Measurements from ENCODE around the gene LDLRAP1. TPM values are rescaled to one million over a fixed set of nuclear protein-coding genes. Genes with fewer than 3 reads are reported as not detected.

The LDLRAP1 gene
- total and polyA plus RNA-seq, 4 experiments from 2014 or later: 201 to 306 (median 222) TPM

GRCh38 chr1:25523542-25523941 is 19.9 kb upstream of the LDLRAP1 start:
- Mint-ChIP-seq H3K27ac (no peak overlapping the region), H3K9me3 (peaks cover 0 to 4% (median 0%) of the 10 kb centered on the region in 8 donors), H3K27me3 (no peaks in the 10 kb centered on the region), H3K36me3 (no peaks in the 10 kb centered on the region), H3K4me3 (no peak overlapping the region), H3K4me1 (peaks cover 6 to 10% (median 8%) of the 10 kb centered on the region in 4 donors)
- Histone ChIP-seq H3K27ac (ENCODE audit: low read depth, low read length) (no peak overlapping the region), H3K27me3 (ENCODE audit: insufficient read depth, low read length) (no peaks in the 10 kb centered on the region), H3K4me1 (ENCODE audit: insufficient read depth, low read length) (peaks cover 5% of the 10 kb centered on the region), H3K36me3 (ENCODE audit: insufficient read depth, low read length) (no peaks in the 10 kb centered on the region), H3K9me3 (ENCODE audit: control insufficient read depth in 1 of 2, low read length in 2 of 2) (no peaks in the 10 kb centered on the region), H3K4me3 (ENCODE audit: low read length in 2 of 2) (no peak overlapping the region)
- no peak for DNase-seq
- ChIA-PET POLR2A (ENCODE audit: partially characterized antibody) (interaction anchor here (1.0 kb wide), 1 partner anchor 20 kb away, joined by 3 read pairs; no protein-coding TSS in a partner anchor), CTCF (ENCODE audit: partially characterized antibody) (interaction anchor here (1.8 to 9.3 kb wide), 2 partner anchors 20 to 274 kb away, joined by 4 to 236 read pairs; no protein-coding TSS in a partner anchor)
- intact Hi-C loops (cut with micrococcal nuclease): no loop called here

GRCh38 chr1:25524568-25525360 is 18.6 kb upstream of the LDLRAP1 start:
- Histone ChIP-seq H3K27ac (ENCODE audit: low read depth, low read length) (no peak overlapping the region), H3K27me3 (ENCODE audit: insufficient read depth, low read length) (no peaks in the 10 kb centered on the region), H3K4me1 (ENCODE audit: insufficient read depth, low read length) (peaks cover 5% of the 10 kb centered on the region), H3K36me3 (ENCODE audit: insufficient read depth, low read length) (no peaks in the 10 kb centered on the region), H3K9me3 (ENCODE audit: control insufficient read depth in 1 of 2, low read length in 2 of 2) (no peaks in the 10 kb centered on the region), H3K4me3 (ENCODE audit: low read length in 2 of 2) (no peak overlapping the region)
- POLR2A ChIA-PET (ENCODE audit: partially characterized antibody): interaction anchor here (0.9 kb wide), 1 partner anchor 29 kb away, joined by 3 read pairs; no protein-coding TSS in a partner anchor
- Mint-ChIP-seq H3K27me3 (no peaks in the 10 kb centered on the region), H3K4me1 (peaks cover 8 to 15% (median 9%) of the 10 kb centered on the region in 4 donors), H3K4me3 (no peak overlapping the region), H3K27ac (no peak overlapping the region), H3K36me3 (no peaks in the 10 kb centered on the region), H3K9me3 (peaks cover 0 to 4% (median 0%) of the 10 kb centered on the region in 8 donors)
- DNase-seq: no peak
- CTCF ChIA-PET (ENCODE audit: partially characterized antibody): interaction anchor here (1.2 to 1.8 kb wide), 2 partner anchors 40 to 273 kb away, joined by 3 to 4 read pairs; no protein-coding TSS in a partner anchor
- intact Hi-C loops (cut with micrococcal nuclease): no loop called here

GRCh38 chr1:25525361-25525688 is 18.1 kb upstream of the LDLRAP1 start:
- H3K9me3 Mint-ChIP-seq: peaks cover 0 to 4% (median 0%) of the 10 kb centered on the region in 8 donors
- peak overlapping the region in 1 of 7 donors; percentile 81 for H3K27ac Mint-ChIP-seq
- no peak for DNase-seq
- no peaks in the 10 kb centered on the region for H3K27me3 Mint-ChIP-seq
- H3K9me3 ChIP-seq (ENCODE audit: control insufficient read depth in 1 of 2, low read length in 2 of 2): no peaks in the 10 kb centered on the region
- intact Hi-C loops (cut with micrococcal nuclease): no loop called here
- no peak overlapping the region for H3K27ac ChIP-seq (ENCODE audit: low read depth, low read length)
- peaks cover 5% of the 10 kb centered on the region for H3K4me1 ChIP-seq (ENCODE audit: insufficient read depth, low read length)
- CTCF ChIA-PET (ENCODE audit: partially characterized antibody): interaction anchor here (1.1 to 1.8 kb wide), 3 partner anchors 40 to 272 kb away, joined by 3 to 4 read pairs (median 3); no protein-coding TSS in a partner anchor
- peaks cover 7 to 11% (median 8%) of the 10 kb centered on the region in 4 donors for H3K4me1 Mint-ChIP-seq
- no peak overlapping the region for H3K4me3 Mint-ChIP-seq
- H3K4me3 ChIP-seq (ENCODE audit: low read length in 2 of 2): no peak overlapping the region
- POLR2A ChIA-PET (ENCODE audit: partially characterized antibody): interaction anchor here (0.9 kb wide), 2 partner anchors 29 to 46 kb away, joined by 3 read pairs; no protein-coding TSS in a partner anchor
- H3K36me3 ChIP-seq (ENCODE audit: insufficient read depth, low read length): no peaks in the 10 kb centered on the region
- no peaks in the 10 kb centered on the region for H3K27me3 ChIP-seq (ENCODE audit: insufficient read depth, low read length)
- H3K36me3 Mint-ChIP-seq: no peaks in the 10 kb centered on the region

GRCh38 chr1:25526753-25527152 is 16.7 kb upstream of the LDLRAP1 start:
- POLR2A ChIA-PET (ENCODE audit: partially characterized antibody): no interaction called here
- Mint-ChIP-seq H3K9me3 (peaks cover 0 to 4% (median 0%) of the 10 kb centered on the region in 8 donors), H3K27me3 (no peaks in the 10 kb centered on the region), H3K27ac (peak overlapping the region in 1 of 7 donors; percentile 9), H3K36me3 (no peaks in the 10 kb centered on the region), H3K4me1 (peaks cover 0 to 6% (median 3%) of the 10 kb centered on the region in 4 donors), H3K4me3 (no peak overlapping the region)
- Histone ChIP-seq H3K27me3 (ENCODE audit: insufficient read depth, low read length) (no peaks in the 10 kb centered on the region), H3K27ac (ENCODE audit: low read depth, low read length) (no peak overlapping the region), H3K4me1 (ENCODE audit: insufficient read depth, low read length) (no peaks in the 10 kb centered on the region), H3K36me3 (ENCODE audit: insufficient read depth, low read length) (no peaks in the 10 kb centered on the region), H3K9me3 (ENCODE audit: control insufficient read depth in 1 of 2, low read length in 2 of 2) (no peaks in the 10 kb centered on the region), H3K4me3 (ENCODE audit: low read length in 2 of 2) (no peak overlapping the region)
- no peak for DNase-seq
- CTCF ChIA-PET (ENCODE audit: partially characterized antibody): no interaction called here
- intact Hi-C loops (cut with micrococcal nuclease): no loop called here

GRCh38 chr1:25527226-25527846 is 16.1 kb upstream of the LDLRAP1 start:
- Histone ChIP-seq H3K27ac (ENCODE audit: low read depth, low read length) (no peak overlapping the region), H3K4me3 (ENCODE audit: low read length in 2 of 2) (no peak overlapping the region), H3K9me3 (ENCODE audit: control insufficient read depth in 1 of 2, low read length in 2 of 2) (no peaks in the 10 kb centered on the region), H3K4me1 (ENCODE audit: insufficient read depth, low read length) (no peaks in the 10 kb centered on the region), H3K27me3 (ENCODE audit: insufficient read depth, low read length) (no peaks in the 10 kb centered on the region), H3K36me3 (ENCODE audit: insufficient read depth, low read length) (no peaks in the 10 kb centered on the region)
- Mint-ChIP-seq H3K4me3 (no peak overlapping the region), H3K9me3 (peaks cover 0 to 4% (median 0%) of the 10 kb centered on the region in 8 donors), H3K4me1 (peaks cover 0 to 6% (median 3%) of the 10 kb centered on the region in 4 donors), H3K27ac (peak overlapping the region in 1 of 7 donors; percentile 42), H3K27me3 (no peaks in the 10 kb centered on the region), H3K36me3 (no peaks in the 10 kb centered on the region)
- POLR2A ChIA-PET (ENCODE audit: partially characterized antibody): no interaction called here
- intact Hi-C loops (cut with micrococcal nuclease): no loop called here
- CTCF ChIA-PET (ENCODE audit: partially characterized antibody): interaction anchor here (1.1 kb wide), 1 partner anchor 23 kb away, joined by 3 read pairs; no protein-coding TSS in a partner anchor
- no peak for DNase-seq

GRCh38 chr1:25527946-25528595 is 15.3 kb upstream of the LDLRAP1 start:
- POLR2A ChIA-PET (ENCODE audit: partially characterized antibody): no interaction called here
- Histone ChIP-seq H3K4me3 (ENCODE audit: low read length in 2 of 2) (no peak overlapping the region), H3K9me3 (ENCODE audit: control insufficient read depth in 1 of 2, low read length in 2 of 2) (no peaks in the 10 kb centered on the region), H3K27me3 (ENCODE audit: insufficient read depth, low read length) (no peaks in the 10 kb centered on the region), H3K4me1 (ENCODE audit: insufficient read depth, low read length) (no peaks in the 10 kb centered on the region), H3K27ac (ENCODE audit: low read depth, low read length) (no peak overlapping the region), H3K36me3 (ENCODE audit: insufficient read depth, low read length) (no peaks in the 10 kb centered on the region)
- Mint-ChIP-seq H3K4me1 (peaks cover 0 to 6% (median 3%) of the 10 kb centered on the region in 4 donors), H3K27ac (no peak overlapping the region), H3K9me3 (peaks cover 0 to 4% (median 0%) of the 10 kb centered on the region in 8 donors), H3K27me3 (no peaks in the 10 kb centered on the region), H3K4me3 (no peak overlapping the region), H3K36me3 (no peaks in the 10 kb centered on the region)
- CTCF ChIA-PET (ENCODE audit: partially characterized antibody): interaction anchor here (0.7 to 1.1 kb wide), 2 partner anchors 8 to 24 kb away, joined by 3 read pairs; no protein-coding TSS in a partner anchor
- no peak for DNase-seq
- intact Hi-C loops (cut with micrococcal nuclease): no loop called here
